Stimulated activated CD4-positive, alpha-beta T cell treated with anti-CD3 and anti-CD28 coated beads, TNF-alpha, amount 100 ng/mL, for 1 hour (primary cell): Measurements from ENCODE around the gene CHRNA7.
"Not testable (repeated sequence)": the region's sequence is repeated elsewhere in the genome, so short reads cannot be mapped to it uniquely, and the experiment has no call there.

ENCODE experiments used
- DNase-seq, 3 donors: peaks; one replicate each; pipeline ENCODE4 v3.0.0-alpha.2; 2020; ENCODE audit warnings: low read depth in 3 of 3, low spot score in 1 of 3

CHRNA7 gene

GRCh38 chr15:32119694-32120330, 89.5 kb downstream of the CHRNA7 start:
- no peak for DNase-seq

- no peak for DNase-seq
These were observed 90.5 kb downstream of the CHRNA7 start for GRCh38 chr15:32120577-32121383.

GRCh38 chr15:32121384-32121695, 91.0 kb downstream of the CHRNA7 start:
- no peak for DNase-seq

DNA sequence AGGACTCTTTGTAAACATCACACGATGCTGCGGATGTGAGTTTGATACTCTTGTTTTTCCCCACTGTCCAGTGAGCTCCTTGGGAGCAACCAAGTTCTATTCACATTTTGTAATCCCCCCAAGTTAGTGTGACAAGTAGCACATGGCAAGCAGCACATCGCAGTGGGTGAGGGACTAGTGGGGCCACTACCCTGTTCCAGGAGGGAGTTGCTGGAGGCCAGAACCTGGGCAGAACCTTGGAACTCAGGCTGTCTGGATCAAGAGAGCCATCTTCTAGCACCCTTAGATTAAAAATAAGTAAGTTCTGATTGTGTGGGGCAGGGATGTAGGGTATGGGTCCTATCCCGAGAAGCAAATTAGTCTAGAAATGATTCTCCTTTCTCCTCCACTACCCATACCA, 91.7 kb downstream of the CHRNA7 start:
- DNase-seq, result no peak

DNA sequence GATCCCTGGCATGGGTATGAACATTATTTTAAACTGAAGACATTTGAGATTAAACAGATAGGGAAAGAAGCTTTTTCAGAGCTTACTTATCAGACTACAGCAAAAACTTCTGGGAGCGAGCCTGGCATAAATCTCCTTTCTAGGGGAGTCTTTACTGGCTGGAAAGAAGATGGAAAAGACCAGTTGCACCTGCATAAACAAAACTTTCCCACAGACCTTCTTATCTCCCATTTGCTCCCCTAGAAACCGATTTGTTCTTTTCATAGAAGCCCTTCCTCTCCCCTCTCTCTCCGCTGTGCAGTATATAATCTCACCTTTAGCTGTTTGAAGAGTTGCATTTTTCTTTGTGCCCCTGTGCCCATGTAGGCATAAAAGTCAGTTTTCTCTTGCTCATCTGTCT, 93.2 kb downstream of the CHRNA7 start:
- DNase-seq, result no peak

- DNase-seq, result no peak
These were observed 94.4 kb downstream of the CHRNA7 start for GRCh38 chr15:32124726-32125125.

DNA sequence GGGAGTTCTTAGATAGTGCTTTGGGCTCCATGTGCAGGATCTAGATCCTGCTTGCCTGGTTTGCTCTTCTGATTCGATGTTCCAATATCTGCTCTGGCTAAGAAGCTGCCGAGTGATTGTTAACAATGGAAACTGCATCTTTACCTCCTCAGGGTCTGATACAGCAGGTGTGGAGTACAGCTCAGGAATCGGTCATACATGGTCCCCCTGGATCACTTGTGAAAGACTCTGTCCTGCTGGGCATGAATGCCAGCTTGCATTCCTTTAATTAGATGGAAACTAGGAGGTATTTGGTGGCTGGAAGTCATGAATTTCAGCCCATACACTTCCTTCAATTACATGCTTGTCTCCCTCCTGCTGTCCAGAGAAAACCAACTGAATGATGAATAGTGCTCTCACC, 95.3 kb downstream of the CHRNA7 start:
- no peak for DNase-seq

GRCh38 chr15:32129815-32130214, 99.5 kb downstream of the CHRNA7 start:
- DNase-seq, result no peak

- no peak for DNase-seq
These were observed 100.5 kb downstream of the CHRNA7 start for GRCh38 chr15:32130823-32131222.

- no peak for DNase-seq
These were observed 101.5 kb downstream of the CHRNA7 start for GRCh38 chr15:32131803-32132202.

DNA sequence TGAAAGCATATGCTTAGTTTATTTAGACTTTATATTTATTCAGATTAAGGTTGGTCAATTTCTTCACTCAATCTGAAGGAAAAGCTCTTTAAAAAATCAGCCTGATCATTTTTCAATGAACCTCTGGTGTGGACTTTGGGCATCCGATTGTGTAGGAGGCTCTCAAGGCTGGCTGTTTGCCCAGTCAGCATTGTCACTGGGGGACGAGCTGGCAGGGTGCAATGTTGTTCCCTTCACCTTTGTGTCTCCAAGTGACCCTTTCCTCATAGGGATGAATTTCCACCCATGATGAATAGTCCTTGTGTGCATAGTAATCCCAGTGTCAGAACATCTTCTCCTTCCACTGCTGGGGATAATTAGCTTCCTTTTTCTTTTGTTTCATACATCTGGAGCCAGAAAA, 102.5 kb downstream of the CHRNA7 start:
- DNase-seq, result no peak

DNA sequence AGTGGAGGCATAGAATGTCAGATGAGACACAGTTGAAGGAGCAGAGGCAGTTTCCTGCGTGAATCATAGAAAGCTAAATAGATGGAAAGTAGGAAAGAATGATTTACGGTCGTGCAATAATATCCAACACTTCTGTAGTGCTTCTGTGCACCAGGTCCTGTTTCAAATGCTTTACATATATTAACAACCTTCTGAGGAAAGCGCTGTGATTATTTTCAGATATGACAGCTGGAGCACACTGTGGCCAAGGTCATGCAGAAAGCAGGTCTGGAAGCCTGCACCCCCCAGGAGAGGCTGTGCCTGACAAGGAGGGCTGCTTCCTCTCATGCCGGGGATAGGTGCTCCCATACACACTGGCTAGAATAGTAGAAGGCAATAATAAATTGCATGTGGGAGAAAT, 104.5 kb downstream of the CHRNA7 start:
- DNase-seq, result no peak

DNA sequence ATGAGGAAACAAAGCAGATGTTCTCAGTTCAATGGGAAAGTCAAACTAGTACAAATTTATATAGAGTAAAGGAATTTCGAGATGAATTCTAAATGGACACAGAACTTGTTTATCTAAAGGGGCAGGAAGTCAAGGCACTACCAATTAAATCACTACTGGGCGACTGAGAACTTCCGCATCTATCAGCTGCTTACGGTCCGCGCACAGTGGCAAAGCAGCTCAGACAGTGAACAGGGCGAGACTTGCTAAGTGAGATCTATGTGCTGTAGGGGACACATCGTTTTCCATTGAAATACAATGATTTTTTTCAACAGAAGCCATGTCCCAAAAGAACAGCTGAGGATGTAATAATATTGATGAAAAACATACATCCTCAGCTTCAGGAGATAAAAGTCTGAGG, 105.0 kb downstream of the CHRNA7 start:
- no peak for DNase-seq

DNA sequence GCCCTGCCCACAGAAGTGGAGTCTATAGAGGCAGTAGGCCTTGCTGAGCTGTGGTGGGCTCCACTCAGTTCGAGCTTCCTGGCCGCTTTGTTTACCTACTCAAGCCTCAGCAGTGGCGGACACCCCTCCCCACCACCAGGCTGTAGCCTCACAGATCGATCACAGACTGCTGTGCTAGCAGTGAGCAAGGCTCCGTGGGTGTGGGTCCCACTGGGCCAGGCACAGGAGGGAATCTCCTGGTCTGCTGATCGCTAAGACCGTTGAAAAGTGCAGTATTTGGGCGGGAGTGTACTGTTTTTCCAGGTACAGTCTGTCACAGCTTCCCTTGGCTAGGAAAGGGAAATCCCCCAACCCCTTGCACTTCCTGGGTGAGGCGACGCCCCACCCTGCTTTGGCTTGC, 115.2 kb downstream of the CHRNA7 start:
- not testable (repeated sequence) for DNase-seq

DNA sequence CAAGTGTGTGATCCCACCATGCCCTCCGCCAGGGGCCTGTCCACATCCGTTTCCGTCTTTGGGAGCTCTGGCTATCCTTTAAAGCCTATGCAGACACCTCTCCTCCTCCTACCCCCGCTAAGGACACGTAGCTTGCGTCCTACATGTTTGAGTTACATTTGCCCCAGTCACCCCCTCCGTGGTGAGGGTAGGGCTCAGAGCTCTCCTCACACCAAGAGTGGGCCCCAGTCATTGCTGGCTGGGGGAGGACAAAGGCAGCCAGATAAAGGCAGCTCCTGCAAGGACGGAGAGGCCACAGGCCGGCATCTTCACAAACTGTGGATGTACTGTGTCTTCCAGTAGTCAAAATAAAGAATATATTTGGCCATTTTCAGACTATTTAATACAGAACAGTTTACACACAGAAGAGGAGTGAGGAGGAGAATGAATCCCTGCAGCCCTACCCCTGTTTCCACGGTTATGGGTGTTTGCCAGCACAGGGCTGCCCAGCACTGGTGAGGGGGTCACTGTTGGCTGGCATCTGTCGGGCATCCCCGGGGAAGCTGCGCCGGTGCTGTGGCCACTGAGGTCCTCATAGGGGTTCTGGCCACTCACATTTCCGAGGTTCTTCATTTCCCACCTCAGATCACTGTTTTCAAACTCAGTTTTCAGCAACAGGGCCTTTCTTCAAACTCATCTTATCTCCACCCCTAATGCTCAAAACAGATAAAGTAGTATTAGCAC, 118.7 kb downstream of the CHRNA7 start:
- DNase-seq, result no peak

GRCh38 chr15:32152574-32152973, 122.3 kb downstream of the CHRNA7 start:
- DNase-seq, result no peak

GRCh38 chr15:32153868-32154623, 123.7 kb downstream of the CHRNA7 start:
- DNase-seq, result not testable (repeated sequence)

DNA sequence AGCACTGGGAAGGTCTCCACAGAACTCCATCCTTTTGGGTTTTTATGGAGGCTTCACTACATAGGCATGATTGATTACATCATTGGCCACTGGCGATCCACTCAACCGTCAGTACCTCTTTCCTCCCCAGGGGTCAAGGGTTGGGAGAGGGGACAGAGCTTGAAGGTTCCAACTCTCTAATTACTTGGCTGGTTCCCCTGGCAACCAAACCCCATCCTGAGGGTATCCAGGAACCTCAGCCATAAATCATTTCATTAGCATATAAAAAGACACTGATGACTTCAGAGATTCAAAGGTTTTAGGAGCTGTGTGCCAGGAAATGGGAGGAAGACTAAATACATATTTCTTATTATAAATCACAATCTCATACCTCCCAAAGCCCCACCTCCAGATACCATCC, 131.8 kb downstream of the CHRNA7 start:
- not testable (repeated sequence) for DNase-seq

- not testable (repeated sequence) for DNase-seq
These were observed 133.8 kb downstream of the CHRNA7 start for GRCh38 chr15:32164065-32164464.

- DNase-seq, result not testable (repeated sequence)
These were observed 134.4 kb downstream of the CHRNA7 start for GRCh38 chr15:32164747-32165146.

- DNase-seq, result not testable (repeated sequence)
These were observed 135.5 kb downstream of the CHRNA7 start for GRCh38 chr15:32165775-32166174.
